IPS-11a (cell line): ENCODE results near the gene TMEM242.
A peak's percentile ranks its signal among the peaks of the same experiment; 100 is the strongest.

ENCODE experiments used
- H3K4me3 ChIP-seq: one replicate; pipeline ENCODE4 v1.5.1; 2013; ENCODE audit warnings: low read depth, low read length, control low read depth

Gene TMEM242

GRCh38 chr6:157290797-157291196 is 32.5 kb downstream of the TMEM242 start:
- H3K4me3 ChIP-seq, result no peak overlapping the region

- no peak overlapping the region for H3K4me3 ChIP-seq
These were observed 33.6 kb downstream of the TMEM242 start for GRCh38 chr6:157289764-157290163.

GRCh38 chr6:157288575-157288974 is 34.7 kb downstream of the TMEM242 start:
- H3K4me3 ChIP-seq, result no peak overlapping the region

GRCh38 chr6:157287923-157288322 is 35.4 kb downstream of the TMEM242 start:
- no peak overlapping the region for H3K4me3 ChIP-seq

GRCh38 chr6:157287247-157287850 is 36.0 kb downstream of the TMEM242 start:
- no peak overlapping the region for H3K4me3 ChIP-seq

- no peak overlapping the region for H3K4me3 ChIP-seq
These were observed 37.9 kb downstream of the TMEM242 start for GRCh38 chr6:157285422-157285779.

- H3K4me3 ChIP-seq, result no peak overlapping the region
These were observed 38.4 kb downstream of the TMEM242 start for GRCh38 chr6:157284738-157285421.

GRCh38 chr6:157283900-157284737 is 39.2 kb downstream of the TMEM242 start:
- no peak overlapping the region for H3K4me3 ChIP-seq

- no peak overlapping the region for H3K4me3 ChIP-seq
These were observed 39.9 kb downstream of the TMEM242 start for GRCh38 chr6:157283330-157283898.

GRCh38 chr6:157282284-157282683 is 41.0 kb downstream of the TMEM242 start:
- no peak overlapping the region for H3K4me3 ChIP-seq

- H3K4me3 ChIP-seq, result no peak overlapping the region
These were observed 41.7 kb downstream of the TMEM242 start for GRCh38 chr6:157281570-157281969.

GRCh38 chr6:157280947-157281346 is 42.4 kb downstream of the TMEM242 start:
- no peak overlapping the region for H3K4me3 ChIP-seq

GRCh38 chr6:157280157-157280556 is 43.2 kb downstream of the TMEM242 start:
- H3K4me3 ChIP-seq, result no peak overlapping the region

- no peak overlapping the region for H3K4me3 ChIP-seq
These were observed 45.1 kb downstream of the TMEM242 start for GRCh38 chr6:157278171-157278570.

GRCh38 chr6:157276731-157277130 is 46.6 kb downstream of the TMEM242 start:
- no peak overlapping the region for H3K4me3 ChIP-seq

- no peak overlapping the region for H3K4me3 ChIP-seq
These were observed 47.2 kb downstream of the TMEM242 start for GRCh38 chr6:157276134-157276532.

- H3K4me3 ChIP-seq, result peak overlapping the region; percentile 39
These were observed 48.7 kb downstream of the TMEM242 start for GRCh38 chr6:157274471-157275226.

GRCh38 chr6:157273756-157274470 is 49.4 kb downstream of the TMEM242 start:
- peak overlapping the region; percentile 39 for H3K4me3 ChIP-seq

- H3K4me3 ChIP-seq, result no peak overlapping the region
These were observed 50.2 kb downstream of the TMEM242 start for GRCh38 chr6:157272866-157273755.
